Epithelial cell of prostate (primary cell): ENCODE measurements around the gene TBL1XR1.

Experiments
- DNase-seq: peaks from one replicate; pipeline ENCODE4 v3.0.0-alpha.2; 2011; ENCODE audit warnings: low read depth, low spot score
- H3K27ac ChIP-seq: fragments of 450-650 bp; 2 replicates; pipeline ENCODE4 v1.5.1; 2017; ENCODE audit warnings: mild to moderate bottlenecking

The TBL1XR1 gene

GRCh38 chr3:177197041-177197726 lies at the start of gene TBL1XR1:
Gene TBL1XR1, minus strand, starts transcription at chr3:177197482. Its CDS starts 132,505 bp downstream, at chr3:177064977.
- H3K27ac ChIP-seq: peak within 1 kb of the TSS; percentile 98
- DNase-seq: peak; percentile 68

GRCh38 chr3:177245250-177245649 lies 48.0 kb upstream of the TBL1XR1 start:
- no peak overlapping the region for H3K27ac ChIP-seq
- DNase-seq: no peak

GRCh38 chr3:177244606-177245005 lies 47.3 kb upstream of the TBL1XR1 start:
- no peak for DNase-seq
- no peak overlapping the region for H3K27ac ChIP-seq

GRCh38 chr3:177238686-177239216 lies 41.5 kb upstream of the TBL1XR1 start:
- no peak overlapping the region for H3K27ac ChIP-seq
- no peak for DNase-seq

GRCh38 chr3:177237206-177237605 lies 39.9 kb upstream of the TBL1XR1 start:
- peak overlapping the region; percentile 34 for H3K27ac ChIP-seq
- DNase-seq: no peak

GRCh38 chr3:177236704-177237103 lies 39.4 kb upstream of the TBL1XR1 start:
- no peak for DNase-seq
- peak overlapping the region; percentile 34 for H3K27ac ChIP-seq

- no peak overlapping the region for H3K27ac ChIP-seq
- no peak for DNase-seq
These were observed 36.8 kb upstream of the TBL1XR1 start for GRCh38 chr3:177234121-177234520.

- DNase-seq: no peak
- no peak overlapping the region for H3K27ac ChIP-seq
These were observed 34.0 kb upstream of the TBL1XR1 start for GRCh38 chr3:177231242-177231641.

GRCh38 chr3:177230641-177231040 lies 33.4 kb upstream of the TBL1XR1 start:
- no peak for DNase-seq
- no peak overlapping the region for H3K27ac ChIP-seq

- no peak for DNase-seq
- H3K27ac ChIP-seq: no peak overlapping the region
These were observed 32.5 kb upstream of the TBL1XR1 start for GRCh38 chr3:177229791-177230190.

- DNase-seq: no peak
- no peak overlapping the region for H3K27ac ChIP-seq
These were observed 31.4 kb upstream of the TBL1XR1 start for GRCh38 chr3:177228601-177229190.

GRCh38 chr3:177224414-177224813 lies 27.1 kb upstream of the TBL1XR1 start:
- H3K27ac ChIP-seq: no peak overlapping the region
- DNase-seq: no peak

GRCh38 chr3:177221744-177222143 lies 24.5 kb upstream of the TBL1XR1 start:
- H3K27ac ChIP-seq: no peak overlapping the region
- no peak for DNase-seq

- H3K27ac ChIP-seq: no peak overlapping the region
- DNase-seq: no peak
These were observed 23.1 kb upstream of the TBL1XR1 start for GRCh38 chr3:177220136-177220974.

GRCh38 chr3:177213801-177214535 lies 16.7 kb upstream of the TBL1XR1 start:
- no peak overlapping the region for H3K27ac ChIP-seq
- DNase-seq: no peak

GRCh38 chr3:177212756-177213155 lies 15.5 kb upstream of the TBL1XR1 start:
- DNase-seq: no peak
- peak overlapping the region; percentile 31 for H3K27ac ChIP-seq

GRCh38 chr3:177212278-177212610 lies 15.0 kb upstream of the TBL1XR1 start:
- DNase-seq: no peak
- H3K27ac ChIP-seq: peak overlapping the region; percentile 31

GRCh38 chr3:177211503-177212277 lies 14.4 kb upstream of the TBL1XR1 start:
- peak; percentile 62 for DNase-seq
- H3K27ac ChIP-seq: peak overlapping the region; percentile 31

GRCh38 chr3:177210744-177211502 lies 13.6 kb upstream of the TBL1XR1 start:
- no peak for DNase-seq
- H3K27ac ChIP-seq: no peak overlapping the region
